Fibroblast of upper back skin (primary cell): ENCODE measurements around the gene OGFRL1.

Experiments
- DNase-seq: peaks from one replicate; pipeline ENCODE4 v3.0.0-alpha.2; 2013

The OGFRL1 gene

GRCh38 chr6:71336901-71337300 lies 48.3 kb downstream of the OGFRL1 start:
- DNase-seq = peak; percentile 18

- DNase-seq = no peak
These were observed 50.1 kb downstream of the OGFRL1 start for GRCh38 chr6:71338540-71339316.

DNA sequence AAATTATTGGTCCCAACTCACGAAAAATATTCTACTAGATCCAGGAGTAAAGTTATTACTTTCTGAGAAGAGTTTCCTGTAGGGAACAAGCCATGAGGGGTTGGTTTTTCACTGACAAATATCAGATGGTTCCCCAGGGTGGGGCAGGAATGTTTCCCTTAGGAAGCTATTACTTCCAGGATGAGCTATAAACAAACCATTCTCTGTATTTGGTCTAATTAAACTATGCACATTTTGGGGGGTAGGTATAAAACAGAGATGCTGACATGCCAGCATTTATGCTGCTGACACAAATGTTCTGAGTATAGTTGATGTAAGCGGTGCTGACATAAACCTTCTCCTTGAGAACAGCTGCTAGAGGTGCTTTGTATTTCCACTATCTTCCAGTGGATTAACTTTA lies 54.2 kb downstream of the OGFRL1 start:
- DNase-seq = no peak

DNA sequence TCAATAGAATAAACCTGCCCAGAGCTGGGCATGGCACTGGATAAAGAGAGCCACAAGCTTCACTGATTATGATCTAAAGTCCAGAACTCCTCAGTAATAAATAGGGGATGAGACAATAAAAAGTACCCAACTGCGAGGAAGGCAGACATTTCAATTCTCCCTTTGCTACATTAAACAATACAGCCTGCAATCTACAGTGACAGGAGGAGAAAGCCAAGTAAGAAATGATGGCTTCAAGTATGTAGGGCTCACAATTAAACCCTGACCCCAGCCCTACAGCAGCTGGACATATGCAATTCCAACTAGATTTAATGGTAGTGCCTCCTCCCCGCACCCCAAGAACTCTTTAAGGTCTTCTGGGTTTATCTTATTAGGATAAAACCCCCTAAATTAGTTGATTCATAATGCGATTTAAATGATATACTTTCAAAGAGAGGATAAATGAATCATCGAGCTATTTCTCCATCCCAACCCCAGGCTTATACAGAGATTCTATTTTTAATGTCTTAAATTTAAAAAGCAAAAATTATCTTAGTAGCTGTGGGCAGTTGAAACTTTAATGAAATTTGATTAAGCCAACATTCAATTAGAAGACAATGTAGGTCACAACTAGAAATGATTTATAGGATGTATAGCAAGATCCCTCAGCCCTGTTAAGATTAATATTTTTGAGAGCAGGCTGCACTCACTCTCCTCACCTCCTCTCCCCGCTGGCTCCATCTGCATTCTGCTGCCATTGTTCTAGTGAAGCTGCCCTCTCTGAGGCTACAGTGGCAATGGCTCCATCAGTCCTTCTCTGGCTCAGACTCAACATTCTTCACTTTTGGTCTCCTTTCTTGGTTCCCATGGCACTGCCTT lies 57.1 kb downstream of the OGFRL1 start:
- DNase-seq = no peak

- DNase-seq = no peak
These were observed 57.7 kb downstream of the OGFRL1 start for GRCh38 chr6:71346334-71346694.

DNA sequence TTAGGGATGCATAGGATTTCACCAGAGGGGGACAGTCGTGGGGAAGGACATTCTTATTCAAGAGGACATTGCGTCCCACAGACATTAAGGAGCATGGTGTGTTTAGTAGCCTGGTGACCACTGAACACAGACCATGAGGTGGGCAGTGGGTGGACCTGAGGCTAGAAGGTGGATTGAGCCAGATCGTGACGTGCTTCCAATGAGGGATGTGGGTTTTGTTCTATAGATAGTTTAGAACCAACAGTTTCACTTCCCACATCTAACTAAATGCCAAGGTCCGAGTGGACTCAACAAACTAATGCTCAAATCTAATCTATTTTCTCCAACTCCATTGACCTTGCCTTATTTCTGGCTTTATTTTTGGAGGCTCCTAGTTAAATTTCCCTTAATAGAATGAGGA lies 58.5 kb downstream of the OGFRL1 start:
- DNase-seq = no peak

DNA sequence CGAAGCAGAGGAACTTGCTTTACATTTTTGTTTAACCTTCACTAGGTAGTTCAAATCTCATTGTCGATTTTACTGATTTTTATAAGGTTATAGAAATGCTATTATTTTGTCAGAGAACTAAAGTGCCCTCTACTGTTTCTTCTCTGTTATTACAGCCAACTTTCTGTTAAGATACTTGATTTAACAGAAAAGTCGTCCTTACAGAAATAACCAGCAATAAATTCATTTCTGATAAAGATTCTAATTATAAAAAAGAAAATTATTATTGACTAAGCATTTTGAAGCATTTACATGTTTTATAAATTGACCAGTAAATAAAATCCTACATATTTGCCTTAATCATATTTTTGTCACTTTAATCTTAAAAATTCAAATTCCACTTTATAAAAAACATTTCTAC lies 60.8 kb downstream of the OGFRL1 start:
- peak; percentile 53 for DNase-seq

DNA sequence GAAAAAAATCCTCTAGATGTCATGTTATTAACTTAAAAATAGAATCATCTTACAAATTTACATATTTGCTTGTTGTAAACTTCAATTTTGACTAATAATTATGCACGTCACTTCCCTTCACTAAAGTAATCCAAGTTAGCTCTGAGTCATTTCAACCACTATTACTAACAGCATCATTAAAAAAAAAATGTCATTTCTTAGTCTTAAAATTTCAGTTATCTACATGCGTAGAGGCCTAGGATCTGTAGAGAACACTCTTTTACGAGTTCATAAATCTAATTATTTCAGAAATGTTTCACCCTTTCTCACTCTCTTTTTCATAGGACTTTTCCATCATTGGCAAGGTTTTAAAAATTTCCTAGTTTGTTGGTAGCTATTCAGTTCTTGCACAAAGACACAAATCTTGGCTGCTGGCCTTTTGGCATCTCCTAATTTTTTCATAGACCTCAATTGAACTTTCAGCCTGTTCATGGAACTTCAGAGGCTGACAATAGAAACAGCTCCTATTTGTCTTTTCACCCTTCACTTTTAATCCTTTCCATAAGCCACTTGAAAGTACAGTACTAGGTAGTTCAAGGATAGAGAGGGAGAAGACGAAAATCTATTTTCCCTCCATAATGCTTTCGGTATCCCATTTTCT lies 61.5 kb downstream of the OGFRL1 start:
- DNase-seq = peak; percentile 53

DNA sequence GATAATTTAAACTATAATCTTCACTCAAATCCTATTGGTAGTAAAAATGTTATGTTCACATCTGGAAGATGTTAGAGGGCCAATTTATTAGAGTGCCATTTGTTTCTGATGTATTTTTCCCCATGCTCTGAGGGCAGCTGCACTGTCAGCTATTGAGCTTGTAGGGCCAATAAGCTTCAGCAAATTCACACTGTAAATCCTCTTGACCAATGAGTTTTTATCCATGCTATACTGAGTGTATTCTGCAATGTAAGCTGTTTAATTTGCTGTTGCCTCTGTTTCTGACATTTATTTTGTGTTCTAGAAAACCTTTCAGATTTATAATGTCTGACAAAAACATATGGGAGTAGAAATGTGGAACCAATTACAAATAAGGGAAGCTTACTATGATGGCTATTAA lies 62.6 kb downstream of the OGFRL1 start:
- DNase-seq = no peak
